Right lobe of liver (tissue), 6 donors: Measurements from ENCODE around the gene EML6. TPM values are rescaled to one million over a fixed set of nuclear protein-coding genes. Genes with fewer than 3 reads are reported as not detected.

Source experiments
- ATAC-seq, 4 donors: fragments of 200-7000 bp; cut with Tn5 transposase; one replicate each; pipeline ENCODE4 v1.9.1; 2020; ENCODE audit warnings: mild to moderate bottlenecking in 4 of 4, moderate library complexity in 4 of 4
- DNase-seq, 3 donors: peaks; one replicate each; pipeline ENCODE4 v3.0.0-alpha.2; 2020
- H3K27ac ChIP-seq, 3 donors: fragments of 200-600 bp; one replicate each; pipeline ENCODE4 v1.8.0; 2022
- H3K27me3 ChIP-seq, 2 donors: fragments of 200-600 bp; one replicate each; pipeline ENCODE4 v1.8.0; 2022
- H3K36me3 ChIP-seq, 4 donors: fragments of 200-600 bp; sonication (generic) in 1 of 4; one replicate each; pipeline versions ENCODE4 v1.5.1 to v1.8.0; 2017 to 2022; ENCODE audit warnings: control low read depth in 1 of 4
- H3K4me1 ChIP-seq, 4 donors: fragments of 200-600 bp; sonication (generic) in 1 of 4; one replicate each; pipeline versions ENCODE4 v1.5.1 to v1.8.0; 2017 to 2022; ENCODE audit warnings: control low read depth in 1 of 4
- H3K4me3 ChIP-seq, 3 donors: fragments of 200-600 bp; one replicate each; pipeline ENCODE4 v1.8.0; 2022
- H3K9me3 ChIP-seq, 4 donors: fragments of 200-600 bp; sonication (generic) in 1 of 4; one replicate each; pipeline versions ENCODE4 v1.5.1 to v1.8.0; 2017 to 2022; ENCODE audit warnings: control low read depth in 1 of 4
- POLR2A ChIP-seq: fragments of 450-650 bp; IDR thresholded peaks from one replicate; pipeline ENCODE4 v1.6.1; 2017; ENCODE audit warnings: antibody characterized with exemption, mild to moderate bottlenecking
- WGBS: methylation state at CpG from one replicate; pipeline ENCODE4 v1.1.6; 2018; ENCODE audit warnings: low coverage, low lambda C conversion rate; ENCODE audit not compliant: insufficient coverage; ENCODE audit errors: missing lambda C conversion rate; 5-methylcytosine and 5-hydroxymethylcytosine counted together
- intact Hi-C, 2 donors: fragments of 100-400 bp; cut with DNase I; formaldehyde crosslinking; loops; one replicate each; pipeline versions ENCODE4 v1.11.2 to v1.14.1; 2022
- total RNA-seq, 6 experiments: library from RNA; depleted of rRNA in 2 of 6; stranded (reverse); fragments of >200 nt in 2 of 6; fragmentation: NEBNext Ultra II Directional in 3 of 6; extraction: Animal tissue kit (Norgen Biotek cat#: 25700) in 3 of 6; gene quantifications; one replicate each; pipeline versions ENCODE4 v1.1.0 to v1.2.4, GENCODE V29; 2016 to 2023
- TF ChIP-seq, protein P1 (sequence below), 4 donors: fragments of 200-600 bp in 3 of 4; fragments of 450-650 bp in 1 of 4; IDR thresholded peaks; one replicate each; pipeline versions ENCODE4 v1.5.1 to v1.8.0; 2016 to 2022; ENCODE audit warnings: antibody characterized with exemption in 4 of 4, mild to moderate bottlenecking in 2 of 4
- donor health status: DM: no; HTN: yes; CAD: no.
- donor health status: DM: no; HTN: no; CAD: no.
- donor health status: DM: no; HTN: no; CAD: no.
- donor health status: DM: no; HTN: yes; CAD: no.
- donor health status: DM: no; HTN: yes; CAD: no.

EML6 gene
- total RNA-seq, 6 experiments from 2014 or later = 0.82 to 2.5 (median 1.5) TPM

- Histone ChIP-seq H3K4me3 (no peak overlapping the region), H3K27ac (no peak overlapping the region), H3K27me3 (no peaks in the 10 kb centered on the region), H3K36me3 (no peaks in the 10 kb centered on the region), H3K4me1 (peaks cover 0 to 11% (median 0%) of the 10 kb centered on the region in 4 donors), H3K9me3 (no peaks in the 10 kb centered on the region)
- ATAC-seq = no peak
- 83% methylated on average over 1 of the region's 1 CpG for WGBS
- TF ChIP-seq, protein P1, sequence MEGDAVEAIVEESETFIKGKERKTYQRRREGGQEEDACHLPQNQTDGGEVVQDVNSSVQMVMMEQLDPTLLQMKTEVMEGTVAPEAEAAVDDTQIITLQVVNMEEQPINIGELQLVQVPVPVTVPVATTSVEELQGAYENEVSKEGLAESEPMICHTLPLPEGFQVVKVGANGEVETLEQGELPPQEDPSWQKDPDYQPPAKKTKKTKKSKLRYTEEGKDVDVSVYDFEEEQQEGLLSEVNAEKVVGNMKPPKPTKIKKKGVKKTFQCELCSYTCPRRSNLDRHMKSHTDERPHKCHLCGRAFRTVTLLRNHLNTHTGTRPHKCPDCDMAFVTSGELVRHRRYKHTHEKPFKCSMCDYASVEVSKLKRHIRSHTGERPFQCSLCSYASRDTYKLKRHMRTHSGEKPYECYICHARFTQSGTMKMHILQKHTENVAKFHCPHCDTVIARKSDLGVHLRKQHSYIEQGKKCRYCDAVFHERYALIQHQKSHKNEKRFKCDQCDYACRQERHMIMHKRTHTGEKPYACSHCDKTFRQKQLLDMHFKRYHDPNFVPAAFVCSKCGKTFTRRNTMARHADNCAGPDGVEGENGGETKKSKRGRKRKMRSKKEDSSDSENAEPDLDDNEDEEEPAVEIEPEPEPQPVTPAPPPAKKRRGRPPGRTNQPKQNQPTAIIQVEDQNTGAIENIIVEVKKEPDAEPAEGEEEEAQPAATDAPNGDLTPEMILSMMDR (IDR thresholded peaks at IDR 0.05) = no peak
- intact Hi-C loops = no loop called here
- DNase-seq = no peak
Measured at GRCh38 chr2:54912893-54913292, 189.4 kb downstream of the EML6 start.

DNA sequence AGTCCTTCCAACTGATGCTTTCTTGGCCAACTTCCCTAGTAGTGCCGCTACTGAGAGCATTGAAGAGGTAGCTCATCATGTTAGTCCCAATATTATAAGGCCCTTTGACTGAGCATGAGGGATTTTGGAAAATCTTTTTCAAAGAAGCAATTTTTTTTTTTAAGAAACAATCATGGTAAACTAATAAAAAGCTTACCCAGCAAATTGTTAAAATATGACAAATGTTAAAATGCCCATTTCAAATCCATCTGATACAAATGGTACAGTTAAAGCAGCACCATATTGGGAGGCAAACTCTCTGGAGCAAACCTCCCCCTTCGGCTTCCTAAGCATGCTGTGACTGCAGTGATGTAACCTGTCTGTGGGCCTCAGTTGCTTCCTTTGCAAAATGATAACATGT, 191.2 kb downstream of the EML6 start:
- DNase-seq = no peak
- Histone ChIP-seq H3K27me3 (no peaks in the 10 kb centered on the region), H3K36me3 (no peaks in the 10 kb centered on the region), H3K27ac (no peak overlapping the region), H3K4me3 (no peak overlapping the region), H3K4me1 (no peaks in the 10 kb centered on the region), H3K9me3 (no peaks in the 10 kb centered on the region)
- no peak for ATAC-seq
- intact Hi-C loops = no loop called here
- TF ChIP-seq, protein P1 (IDR thresholded peaks at IDR 0.05) = no peak
- TF ChIP-seq POLR2A = no peak
- 100% methylated on average over 1 of the region's 2 CpGs for WGBS

DNA sequence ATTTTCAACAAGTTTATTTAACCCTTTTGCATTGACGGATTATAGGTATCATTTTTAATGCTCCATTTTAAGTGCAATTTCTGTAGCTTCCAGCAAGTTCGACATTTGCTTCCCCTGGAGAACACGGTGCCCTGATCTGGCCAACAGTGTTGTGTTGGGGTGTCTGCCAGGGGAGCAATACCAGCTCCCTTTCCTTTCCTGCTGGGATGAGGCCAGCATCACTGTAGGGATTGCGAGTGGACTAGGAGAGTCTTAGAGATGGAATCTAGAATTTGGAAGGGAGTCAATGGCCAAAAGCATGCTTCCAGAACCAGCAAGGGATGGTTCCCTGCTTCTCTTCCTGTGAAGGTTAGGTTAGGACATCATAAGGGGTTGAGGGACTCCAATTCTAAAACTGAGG, 191.6 kb downstream of the EML6 start:
- TF ChIP-seq, protein P1 (IDR thresholded peaks at IDR 0.05) = no peak
- TF ChIP-seq POLR2A = no peak
- Histone ChIP-seq H3K27me3 (no peaks in the 10 kb centered on the region), H3K9me3 (no peaks in the 10 kb centered on the region), H3K4me3 (no peak overlapping the region), H3K4me1 (no peaks in the 10 kb centered on the region), H3K27ac (no peak overlapping the region), H3K36me3 (no peaks in the 10 kb centered on the region)
- ATAC-seq (no peak), DNase-seq (no peak)
- intact Hi-C loops = no loop called here
- 96% methylated on average over 3 of the region's 4 CpGs for WGBS

GRCh38 chr2:54916637-54917036, 193.2 kb downstream of the EML6 start:
- DNase-seq = no peak
- TF ChIP-seq, protein P1 (IDR thresholded peaks at IDR 0.05) = no peak
- no peak for TF ChIP-seq POLR2A
- no peaks in the 10 kb centered on the region for H3K36me3 ChIP-seq
- 99% methylated on average over 8 of the region's 8 CpGs for WGBS
- H3K27me3 ChIP-seq = no peaks in the 10 kb centered on the region
- no peak overlapping the region for H3K4me3 ChIP-seq
- no peaks in the 10 kb centered on the region for H3K4me1 ChIP-seq
- no peak for ATAC-seq
- H3K27ac ChIP-seq = no peak overlapping the region
- H3K9me3 ChIP-seq = no peaks in the 10 kb centered on the region
- intact Hi-C loops = no loop called here

DNA sequence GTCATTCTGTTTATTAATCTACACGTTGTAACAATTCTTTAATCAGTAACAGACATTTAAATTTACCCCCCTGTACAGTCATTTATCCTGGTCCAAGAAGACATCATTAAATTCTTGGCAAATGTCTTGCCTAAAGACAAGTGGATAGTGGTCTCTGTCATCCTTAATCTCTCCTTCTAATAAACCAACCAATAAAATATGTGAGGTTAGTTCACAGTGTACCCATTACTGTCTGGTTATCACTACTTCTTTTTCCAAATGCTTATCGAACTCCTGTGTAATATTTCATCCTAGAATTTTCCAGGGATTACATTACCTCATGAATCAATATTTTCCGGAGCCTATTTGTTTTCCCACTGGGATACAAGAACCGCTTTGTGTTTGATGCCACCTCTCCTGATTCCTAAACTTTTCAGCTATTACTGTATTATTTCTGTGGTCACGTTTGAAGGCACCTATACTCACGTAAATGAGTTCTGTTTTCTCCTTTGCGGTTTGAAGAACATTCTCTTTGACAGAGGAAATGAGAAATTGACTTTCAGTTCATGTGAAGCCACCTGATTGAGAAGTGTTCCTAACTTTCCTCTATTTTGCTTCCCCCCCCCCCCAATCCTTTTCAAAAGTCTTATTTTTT, 195.3 kb downstream of the EML6 start:
- no peaks in the 10 kb centered on the region for H3K4me1 ChIP-seq
- H3K4me3 ChIP-seq = no peak overlapping the region
- intact Hi-C loops = no loop called here
- no peaks in the 10 kb centered on the region for H3K27me3 ChIP-seq
- no peaks in the 10 kb centered on the region for H3K9me3 ChIP-seq
- 59% methylated on average over 7 of the region's 7 CpGs for WGBS
- ATAC-seq (no peak), DNase-seq (no peak)
- no peak overlapping the region for H3K27ac ChIP-seq
- H3K36me3 ChIP-seq = no peaks in the 10 kb centered on the region
- TF ChIP-seq, protein P1 (IDR thresholded peaks at IDR 0.05) = no peak
- TF ChIP-seq POLR2A = no peak
